ENCODE results near the gene TRPT1.

- no peak for TF ChIP-seq EP300 (IDR thresholded peaks at IDR 0.05)
- no peak for TF ChIP-seq CTCF (IDR thresholded peaks at IDR 0.05)
- TF ChIP-seq POLR2A (IDR thresholded peaks at IDR 0.05): no peak
These were observed 42.3 kb upstream of the TRPT1 start for GRCh38 chr11:64268025-64268892.

Data from suprapubic skin (tissue), 3 donors.